Kidney tubule cell (primary cell): Measurements from ENCODE around the gene SORBS2.

Experiments used
- DNase-seq: peaks from one replicate; pipeline ENCODE4 v3.0.0-alpha.2; 2018; ENCODE audit warnings: low spot score

SORBS2 gene

GRCh38 chr4:185677637-185678314, 134.2 kb downstream of the SORBS2 start:
- DNase-seq, result no peak

GRCh38 chr4:185672618-185673017, 139.4 kb downstream of the SORBS2 start:
- no peak for DNase-seq

DNA sequence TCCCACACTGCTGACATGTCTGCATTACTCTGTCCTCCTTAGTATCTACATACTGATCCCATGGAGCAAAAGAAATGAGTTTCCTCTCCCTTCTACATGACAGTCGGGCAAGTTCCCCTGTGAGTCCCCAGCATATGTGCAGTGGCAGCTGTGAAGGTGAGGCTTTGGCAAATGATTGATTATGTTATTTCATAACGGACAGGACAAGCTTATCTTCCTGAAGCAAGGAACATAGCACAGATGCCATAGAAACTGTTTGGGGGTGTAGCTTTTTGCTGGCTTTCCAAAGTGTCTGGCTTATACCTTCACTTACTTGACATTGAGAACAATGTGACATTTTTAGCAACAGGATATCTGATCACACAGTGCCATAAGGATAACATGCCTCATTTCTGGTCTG, 139.8 kb downstream of the SORBS2 start:
- no peak for DNase-seq

DNA sequence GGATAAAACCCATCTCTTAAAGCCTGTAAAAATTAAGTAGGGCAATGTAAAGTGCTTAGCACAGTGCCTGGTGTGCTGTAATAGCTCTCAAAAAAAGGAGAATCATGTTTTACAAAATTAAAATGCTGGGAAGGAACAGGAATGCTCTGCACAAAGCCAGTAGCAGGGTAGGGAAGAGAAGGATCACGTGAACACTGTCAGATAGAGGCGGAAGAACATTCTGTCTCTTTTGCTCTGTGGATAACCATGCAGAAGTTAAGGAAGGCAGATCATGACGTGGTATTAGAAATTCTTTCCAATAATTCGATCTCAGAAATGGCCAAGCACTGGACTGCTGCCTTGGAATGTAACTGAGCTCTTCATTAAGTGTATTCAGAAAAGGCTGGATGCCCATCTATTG, 140.5 kb downstream of the SORBS2 start:
- DNase-seq, result no peak

- no peak for DNase-seq
These were observed 140.9 kb downstream of the SORBS2 start for GRCh38 chr4:185671066-185671465.

GRCh38 chr4:185669288-185669687, 142.7 kb downstream of the SORBS2 start:
- DNase-seq, result no peak

DNA sequence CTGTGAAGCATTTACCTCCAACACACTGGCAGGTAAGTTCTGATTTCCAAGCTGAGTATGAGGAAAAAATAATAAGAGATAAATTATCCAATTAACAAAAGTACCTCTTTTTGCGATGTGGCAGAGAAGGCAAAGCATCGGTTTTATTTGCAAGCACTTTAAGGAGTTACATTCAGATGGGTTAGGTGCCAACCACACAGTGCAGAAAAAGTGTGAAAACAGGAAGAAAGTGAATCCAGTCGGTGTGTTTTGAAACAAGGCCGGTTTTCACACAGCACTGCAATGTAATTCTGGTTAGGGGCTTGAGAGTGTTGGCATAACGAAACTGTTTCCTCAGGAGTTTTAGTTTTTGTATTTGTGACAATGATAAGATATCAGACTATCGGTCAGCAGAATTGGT, 145.8 kb downstream of the SORBS2 start:
- DNase-seq, result no peak

DNA sequence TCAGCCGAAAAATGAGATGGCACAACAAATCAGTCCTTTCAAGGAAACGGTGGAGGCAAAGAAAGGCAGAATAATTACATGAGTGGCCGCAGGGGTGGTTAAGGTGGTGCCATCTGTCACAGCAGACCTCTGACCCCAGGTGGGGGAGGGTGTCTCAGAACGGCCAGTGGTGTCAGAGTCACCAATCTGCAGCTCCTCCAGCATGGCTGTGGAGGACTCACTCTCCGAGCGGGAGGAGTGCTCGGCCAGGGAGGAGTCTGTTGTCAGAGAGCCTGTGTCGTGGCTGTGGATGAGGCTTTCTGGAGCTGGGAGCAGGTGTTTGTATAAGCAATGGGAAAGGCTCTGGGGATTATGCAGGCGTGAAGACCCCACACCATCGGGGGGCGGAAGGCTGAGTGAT, 146.3 kb downstream of the SORBS2 start:
- DNase-seq, result no peak

- DNase-seq, result no peak
These were observed 147.5 kb downstream of the SORBS2 start for GRCh38 chr4:185664481-185664880.

- no peak for DNase-seq
These were observed 149.8 kb downstream of the SORBS2 start for GRCh38 chr4:185662030-185662778.

DNA sequence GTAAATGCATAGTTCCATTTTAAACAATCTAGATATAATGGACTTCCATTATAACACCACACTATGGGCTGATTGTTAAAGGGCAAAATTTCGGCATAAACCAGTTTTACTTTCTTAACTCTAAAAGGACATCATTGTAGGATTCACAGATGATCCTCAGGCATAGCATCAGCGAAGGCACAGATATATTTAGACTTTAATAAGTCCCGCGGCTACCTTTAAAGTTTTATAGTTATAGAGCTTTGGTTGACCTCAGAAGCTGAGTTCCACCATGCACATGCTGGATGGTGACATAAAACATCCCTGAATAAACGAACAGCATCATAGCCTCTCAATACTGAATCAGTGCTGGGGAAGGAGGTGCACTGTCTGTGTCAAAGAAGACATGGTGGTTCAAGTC, 151.7 kb downstream of the SORBS2 start:
- DNase-seq, result no peak

DNA sequence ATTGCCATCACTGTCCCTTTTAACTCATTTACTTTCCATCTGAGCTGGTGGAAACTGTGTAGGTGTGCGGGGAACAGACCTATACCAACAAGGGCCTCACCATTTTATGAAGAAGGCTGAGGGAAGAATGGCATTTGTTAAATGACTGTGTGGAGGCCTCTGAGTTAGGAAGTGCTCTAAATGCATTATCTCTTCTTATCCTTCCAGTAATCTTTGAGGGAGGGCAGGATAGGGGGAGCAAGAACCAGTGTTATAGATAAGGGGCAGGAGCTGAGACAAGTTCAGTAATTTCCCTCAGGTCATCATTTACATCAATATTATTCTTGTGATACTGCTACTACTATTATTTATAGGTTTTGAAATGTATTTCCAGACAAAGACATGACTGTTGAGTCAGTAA, 154.3 kb downstream of the SORBS2 start:
- no peak for DNase-seq

GRCh38 chr4:185657183-185657582, 154.8 kb downstream of the SORBS2 start:
- DNase-seq, result no peak

- no peak for DNase-seq
These were observed 155.5 kb downstream of the SORBS2 start for GRCh38 chr4:185656467-185656931.

- no peak for DNase-seq
These were observed 156.9 kb downstream of the SORBS2 start for GRCh38 chr4:185654965-185655554.

DNA sequence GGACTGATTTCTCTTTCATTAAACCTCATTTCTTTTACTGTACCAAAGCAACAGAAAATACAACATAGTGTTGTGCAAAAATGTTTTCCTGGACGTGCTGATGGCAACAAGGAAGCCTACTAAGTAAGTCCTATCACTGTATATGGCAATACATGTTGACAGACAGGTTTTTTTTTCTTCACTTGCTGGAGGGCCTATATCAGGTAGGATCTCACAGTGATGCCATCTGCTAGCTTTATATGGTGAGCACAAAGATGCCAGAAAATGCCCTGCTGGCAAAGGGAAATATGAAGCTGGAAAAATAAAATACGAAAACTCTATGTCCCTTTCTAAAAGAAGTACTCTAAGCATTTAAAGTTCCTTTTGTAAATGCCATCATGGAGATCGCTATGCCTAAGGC, 157.7 kb downstream of the SORBS2 start:
- DNase-seq, result no peak

GRCh38 chr4:185651851-185652250, 160.1 kb downstream of the SORBS2 start:
- DNase-seq, result no peak

GRCh38 chr4:185651137-185651677, 160.8 kb downstream of the SORBS2 start:
- no peak for DNase-seq

DNA sequence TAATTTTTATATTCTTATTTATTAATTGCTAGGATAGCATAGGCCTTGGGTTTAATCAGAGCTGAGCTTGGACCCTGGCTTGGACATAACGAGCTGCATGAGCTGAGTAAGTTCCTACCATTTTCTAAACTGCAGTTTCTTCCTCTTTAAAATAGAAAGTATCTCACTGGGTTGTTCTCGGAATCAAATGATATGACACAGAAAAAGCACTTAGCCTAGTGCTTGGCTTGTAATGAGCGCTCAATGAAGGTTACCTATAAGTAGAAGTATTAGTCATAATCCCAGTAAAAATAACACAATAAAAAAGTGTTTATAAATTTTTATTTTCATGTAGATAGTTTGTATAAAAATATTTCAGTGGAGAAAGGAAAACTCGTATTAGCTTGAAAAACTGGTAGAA, 163.4 kb downstream of the SORBS2 start:
- DNase-seq, result no peak

- no peak for DNase-seq
These were observed 166.6 kb downstream of the SORBS2 start for GRCh38 chr4:185645403-185645802.

- no peak for DNase-seq
These were observed 167.6 kb downstream of the SORBS2 start for GRCh38 chr4:185644408-185644807.

- DNase-seq, result no peak
These were observed 169.1 kb downstream of the SORBS2 start for GRCh38 chr4:185642907-185643306.
